Cardiac ventricle fibroblast (primary cell): ENCODE results near the gene PLA2G2C. TPM values are rescaled to one million over a fixed set of nuclear protein-coding genes. Genes with fewer than 3 reads are reported as not detected.

Source experiments
- total RNA-seq: library from RNA; depleted of rRNA; stranded (reverse); fragments of >200 nt; gene quantifications from 2 replicates; pipeline ENCODE4 v1.2.3, GENCODE V29; 2015

The PLA2G2C gene, protein sequence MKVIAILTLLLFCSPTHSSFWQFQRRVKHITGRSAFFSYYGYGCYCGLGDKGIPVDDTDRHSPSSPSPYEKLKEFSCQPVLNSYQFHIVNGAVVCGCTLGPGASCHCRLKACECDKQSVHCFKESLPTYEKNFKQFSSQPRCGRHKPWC
- total RNA-seq = not detected in 2 replicates

DNA sequence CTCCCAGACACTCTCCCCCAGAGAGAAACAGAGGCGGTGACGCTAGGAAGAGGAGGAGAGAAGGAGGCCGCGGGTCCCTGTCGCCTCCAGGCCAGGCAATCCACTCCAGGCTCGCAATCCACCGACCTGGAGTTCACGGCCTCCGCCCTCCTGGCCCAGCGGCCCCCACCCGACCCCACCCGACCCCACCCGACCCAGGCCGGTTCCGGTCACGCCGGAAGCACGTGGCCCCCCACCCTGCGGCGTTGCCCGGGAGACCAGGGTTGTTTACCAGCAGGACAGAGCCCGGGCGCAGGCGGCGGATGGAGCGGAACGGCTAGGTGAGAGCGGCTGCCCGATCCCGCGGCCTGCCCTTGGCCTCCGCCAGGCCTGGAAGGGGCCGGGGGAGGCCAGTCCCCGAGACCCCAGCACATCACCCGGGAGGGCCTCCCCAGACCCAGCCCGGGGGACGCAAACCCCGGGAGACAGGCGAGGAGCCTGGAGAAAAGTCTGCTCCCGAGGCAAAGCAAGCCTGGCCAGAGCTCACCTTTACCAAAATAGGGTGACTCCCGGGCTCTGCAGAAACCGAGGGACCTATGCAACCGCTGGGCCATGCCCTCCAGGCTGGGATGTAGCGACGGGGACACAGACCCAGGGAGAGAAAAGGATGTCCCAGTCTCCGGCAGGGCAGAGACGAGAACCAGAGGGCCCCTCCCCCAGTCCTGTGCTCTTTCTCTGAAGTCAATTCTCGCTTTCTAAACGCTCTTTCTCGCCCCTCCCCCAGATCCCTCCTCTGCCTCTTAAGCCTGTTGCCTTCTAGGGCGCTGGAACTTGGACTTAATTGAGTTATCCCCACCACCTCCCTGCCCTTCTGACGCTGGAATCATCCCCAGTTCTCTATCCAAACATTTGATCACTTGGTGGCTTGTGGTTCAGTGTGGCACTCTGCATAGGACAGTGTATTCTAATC lies at the start of gene PLA2G2C, which contains the start of gene UBXN10:
Gene PLA2G2C (minus strand): TSS at position 685 of the 949 bp plus-strand sequence. CDS start 9,155 bp downstream, outside the sequence.
Gene UBXN10 (plus strand): TSS at position 263 of the 949 bp plus-strand sequence. CDS start 4,466 bp downstream, outside the sequence.

DNA sequence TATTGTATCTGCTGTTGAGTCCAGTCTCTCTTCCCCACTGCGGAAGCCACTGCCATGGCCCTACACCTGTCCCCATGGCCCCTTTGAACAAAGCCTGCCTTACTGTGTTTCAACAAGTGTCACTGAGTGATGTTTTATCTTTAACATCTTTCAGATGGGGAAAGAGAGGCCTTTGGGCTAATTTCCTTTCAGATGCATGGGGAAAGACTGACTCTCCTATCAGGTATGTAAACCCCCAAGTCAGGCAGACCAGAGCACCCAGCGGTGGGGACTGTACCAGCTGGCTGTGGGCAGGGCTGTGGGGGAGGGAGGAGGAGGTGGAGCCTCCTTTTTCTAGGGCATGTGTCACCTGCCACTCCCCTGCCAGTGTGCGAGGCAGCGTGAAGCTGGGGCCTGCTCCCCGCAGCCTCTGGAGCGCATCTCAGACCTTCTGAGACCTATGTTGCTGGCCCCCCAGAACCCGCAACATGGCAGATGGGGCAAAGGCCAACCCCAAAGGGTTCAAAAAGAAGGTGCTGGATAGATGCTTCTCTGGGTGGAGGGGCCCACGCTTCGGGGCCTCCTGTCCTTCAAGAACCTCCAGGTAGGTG lies 47.3 kb downstream of the PLA2G2C start, which contains the start of gene PLA2G2F:
Gene PLA2G2F (plus strand): TSS at position 363 of the 590 bp plus-strand sequence. CDS start 105 bp downstream, at position 468.

DNA sequence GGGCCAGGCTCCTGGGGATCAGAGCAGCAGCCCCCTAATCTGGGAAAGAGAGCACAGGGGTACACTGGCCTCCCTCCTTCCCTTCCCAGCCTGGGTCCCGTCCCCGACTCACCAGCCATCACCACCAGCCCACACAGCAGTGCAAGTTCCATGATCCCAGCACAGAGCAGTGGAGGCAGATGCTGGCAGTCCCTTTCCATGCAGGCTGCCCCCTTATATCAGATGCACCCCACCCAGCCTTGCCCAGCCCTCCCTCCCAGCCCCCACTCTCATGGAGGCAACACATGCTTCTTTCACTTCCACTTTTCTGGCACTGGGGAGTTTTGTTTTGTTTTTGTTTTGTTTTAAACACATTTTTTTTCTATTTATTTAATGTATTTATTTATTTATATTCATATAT lies 67.0 kb downstream of the PLA2G2C start, which contains the start of gene PLA2G2D:
Gene PLA2G2D (minus strand): TSS at position 190 of the 400 bp plus-strand sequence. CDS start 38 bp downstream, at position 152.

Other genes with a start within 250 kb of the PLA2G2C start
- 4.4 and 8.4 TPM in 2 replicates for gene PLA2G2A, start 206.9 kb downstream of the PLA2G2C start, total RNA-seq
- 6.5 and 10.0 TPM in 2 replicates for gene PLA2G5, start 116.3 kb downstream of the PLA2G2C start, total RNA-seq
- gene PLA2G2D, start 67.0 kb downstream of the PLA2G2C start, total RNA-seq = not detected in 2 replicates
- gene PLA2G2F, start 47.2 kb downstream of the PLA2G2C start, total RNA-seq = not detected in 2 replicates
- 0.05 TPM in 1 of 2 replicates, not detected in the other for gene UBXN10, start 422 bp downstream of the PLA2G2C start, total RNA-seq
- gene VWA5B1, start 104.4 kb upstream of the PLA2G2C start, total RNA-seq = not detected in 2 replicates